Trophoblast cell (in vitro differentiated cells and primary cell): Measurements from ENCODE around the gene CANX.
A peak's percentile ranks its signal among the peaks of the same experiment; 100 is the strongest.
"Not testable (repeated sequence)": the region's sequence is repeated elsewhere in the genome, so short reads cannot be mapped to it uniquely, and the experiment has no call there.

Experiments used
- DNase-seq, 2 donors: peaks; one replicate each; pipeline ENCODE4 v3.0.0-alpha.2; 2016
- H2AFZ ChIP-seq: 2 replicates; pipeline ENCODE4 v1.6.1; 2013; ENCODE audit warnings: low read length, moderate library complexity, mild to moderate bottlenecking; ENCODE audit not compliant: insufficient read depth, poor library complexity
- H2AK5ac ChIP-seq: 2 replicates; pipeline ENCODE4 v1.6.1; 2013; ENCODE audit warnings: mild to moderate bottlenecking, low read length
- H2BK120ac ChIP-seq: 2 replicates; pipeline ENCODE4 v1.6.1; 2013; ENCODE audit warnings: low read length, mild to moderate bottlenecking, moderate library complexity; ENCODE audit not compliant: insufficient read depth, poor library complexity
- H2BK12ac ChIP-seq: 2 replicates; pipeline ENCODE4 v1.6.1; 2013; ENCODE audit warnings: mild to moderate bottlenecking, low read length, moderate library complexity
- H2BK5ac ChIP-seq: 2 replicates; pipeline ENCODE4 v1.6.1; 2013; ENCODE audit warnings: low read length, low read depth, moderate library complexity, mild to moderate bottlenecking; ENCODE audit not compliant: poor library complexity
- H3K14ac ChIP-seq: 2 replicates; pipeline ENCODE4 v1.6.1; 2013; ENCODE audit warnings: mild to moderate bottlenecking, low read length
- H3K18ac ChIP-seq: 2 replicates; pipeline ENCODE4 v1.6.1; 2013; ENCODE audit warnings: mild to moderate bottlenecking, low read length
- H3K23ac ChIP-seq: 2 replicates; pipeline ENCODE4 v1.6.1; 2013; ENCODE audit warnings: low read length
- H3K27ac ChIP-seq: 2 replicates; pipeline ENCODE4 v1.5.1; 2013; ENCODE audit warnings: low read depth, mild to moderate bottlenecking, inconsistent platforms, low read length, moderate library complexity
- H3K27me3 ChIP-seq: 2 replicates; pipeline ENCODE4 v1.6.1; 2013; ENCODE audit warnings: inconsistent platforms, mild to moderate bottlenecking, low read length, moderate library complexity; ENCODE audit not compliant: insufficient read depth
- H3K36me3 ChIP-seq, 2 experiments: 1 replicate in 1 of 2; 2 replicates in 1 of 2; pipeline ENCODE4 v1.6.1; 2013; ENCODE audit warnings: low read length in 2 of 2, mild to moderate bottlenecking in 2 of 2, moderate library complexity in 1 of 2; ENCODE audit not compliant: insufficient read depth in 2 of 2, control insufficient read depth in 1 of 2
- H3K4ac ChIP-seq: 2 replicates; pipeline ENCODE4 v1.6.1; 2013; ENCODE audit warnings: low read depth, mild to moderate bottlenecking, low read length, moderate library complexity
- H3K4me1 ChIP-seq, 2 experiments: 1 replicate in 1 of 2; 2 replicates in 1 of 2; pipeline ENCODE4 v1.6.1; 2013; ENCODE audit warnings: low read length in 2 of 2, mild to moderate bottlenecking in 2 of 2, moderate library complexity in 1 of 2; ENCODE audit not compliant: insufficient read depth in 2 of 2, control insufficient read depth in 1 of 2
- H3K4me2 ChIP-seq: 2 replicates; pipeline ENCODE4 v1.6.1; 2013; ENCODE audit warnings: inconsistent platforms, mild to moderate bottlenecking, low read length, moderate library complexity
- H3K4me3 ChIP-seq: 2 replicates; pipeline ENCODE4 v1.5.1; 2013; ENCODE audit warnings: mild to moderate bottlenecking, low read depth, low read length, inconsistent platforms
- H3K79me1 ChIP-seq: one replicate; pipeline ENCODE4 v1.6.1; 2013; ENCODE audit warnings: low read length
- H3K79me2 ChIP-seq: 2 replicates; pipeline ENCODE4 v1.6.1; 2013; ENCODE audit warnings: low read length, mild to moderate bottlenecking; ENCODE audit not compliant: control insufficient read depth, insufficient read depth, poor library complexity
- H3K9ac ChIP-seq: 2 replicates; pipeline ENCODE4 v1.6.1; 2013; ENCODE audit warnings: mild to moderate bottlenecking, low read length
- H3K9me3 ChIP-seq: 2 replicates; pipeline ENCODE4 v1.6.1; 2013; ENCODE audit warnings: low read depth, mild to moderate bottlenecking, control low read depth, inconsistent platforms, low read length; ENCODE audit not compliant: insufficient read depth
- H4K12ac ChIP-seq: 2 replicates; pipeline ENCODE4 v1.6.1; 2013; ENCODE audit warnings: low read depth, mild to moderate bottlenecking, low read length, moderate library complexity
- H4K8ac ChIP-seq: 2 replicates; pipeline ENCODE4 v1.6.1; 2013; ENCODE audit warnings: low read depth, mild to moderate bottlenecking, low read length, moderate library complexity
- H4K91ac ChIP-seq: one replicate; pipeline ENCODE4 v1.6.1; 2013; ENCODE audit warnings: low read depth, mild to moderate bottlenecking, low read length, moderate library complexity
- WGBS: extraction: QIAGEN DNeasy Blood & Tissue Kit; methylation state at CpG from one replicate; pipeline ENCODE4 v1.1.7; 2013; ENCODE audit warnings: missing lambda C conversion rate; ENCODE audit not compliant: insufficient read length, insufficient coverage; ENCODE audit errors: extremely low coverage; 5-methylcytosine and 5-hydroxymethylcytosine counted together

CANX gene

DNA sequence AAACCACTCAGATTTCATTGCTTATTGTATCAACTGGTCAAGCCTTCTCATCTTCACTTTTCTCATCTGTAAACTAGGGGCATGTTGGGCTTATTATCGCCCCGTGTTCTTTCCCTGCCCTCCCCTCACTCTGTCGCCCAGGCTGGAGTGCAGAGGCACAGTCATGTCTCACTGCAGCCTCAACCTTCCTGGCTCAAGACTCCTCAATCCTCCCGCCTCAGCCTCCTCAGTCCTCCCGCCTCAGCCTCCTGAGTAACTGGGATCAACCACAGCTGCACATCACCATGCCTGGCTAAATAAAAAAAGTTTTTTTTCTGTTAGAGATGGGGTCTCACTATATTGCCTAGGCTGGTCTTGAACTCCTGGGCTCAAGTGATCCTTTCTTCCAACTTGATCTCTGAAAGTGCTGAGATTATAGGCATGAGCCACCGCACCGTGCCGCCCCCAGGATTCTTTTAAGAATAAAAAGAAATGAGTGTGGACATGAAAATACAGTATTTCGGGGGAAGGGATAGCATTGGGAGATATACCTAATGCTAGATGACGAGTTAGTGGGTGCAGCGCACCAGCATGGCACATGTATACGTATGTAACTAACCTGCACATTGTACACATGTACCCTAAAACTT is 35.9 kb downstream of the CANX start:
- no CpG with 5 or more reads among the region's 12 CpGs for WGBS
- Histone ChIP-seq H3K36me3 (peaks cover 3 to 8% of the 10 kb centered on the region in 2 experiments), H3K79me2 (peaks cover 23% of the 10 kb centered on the region), H2AFZ (no peak overlapping the region), H3K18ac (no peak overlapping the region), H2AK5ac (no peak overlapping the region), H3K79me1 (peaks cover 8% of the 10 kb centered on the region), H3K23ac (no peak overlapping the region), H3K4me2 (peak overlapping the region; percentile 61), H4K8ac (no peak overlapping the region), H3K9ac (no peak overlapping the region), H2BK5ac (no peak overlapping the region), H3K27ac (no peak overlapping the region), H2BK12ac (no peak overlapping the region), H3K27me3 (no peaks in the 10 kb centered on the region), H3K9me3 (no peaks in the 10 kb centered on the region), H3K14ac (no peak overlapping the region), H3K4me1 (no peaks in the 10 kb centered on the region), H4K91ac (no peak overlapping the region), H4K12ac (no peak overlapping the region), H2BK120ac (no peak overlapping the region), H3K4me3 (no peak overlapping the region), H3K4ac (peak overlapping the region; percentile 60)
- no peak for DNase-seq

DNA sequence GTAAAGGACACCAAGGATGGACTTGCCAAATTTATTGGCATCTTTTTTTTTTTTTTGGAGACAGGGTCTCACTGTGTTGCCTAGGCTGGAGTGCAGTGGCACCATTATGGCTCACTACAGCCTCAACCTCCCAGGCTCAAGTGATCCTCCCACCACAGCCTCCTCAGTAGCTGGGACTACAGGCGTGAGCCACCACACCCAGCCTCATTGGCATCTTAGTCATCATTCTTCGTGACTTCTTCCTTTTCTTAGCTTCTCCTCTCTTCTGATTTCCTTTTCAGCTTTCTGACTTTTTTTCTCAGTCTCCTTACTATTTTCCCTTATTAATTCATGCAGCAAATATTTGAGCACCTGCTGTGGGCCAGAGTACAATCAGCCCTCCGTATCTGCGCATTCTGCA is 40.0 kb downstream of the CANX start:
- no peak overlapping the region for H3K4me2 ChIP-seq
- H2BK12ac ChIP-seq, result no peak overlapping the region
- no peaks in the 10 kb centered on the region for H3K27me3 ChIP-seq
- no peak overlapping the region for H3K23ac ChIP-seq
- no peaks in the 10 kb centered on the region for H3K9me3 ChIP-seq
- H3K4ac ChIP-seq, result peak overlapping the region; percentile 9
- no peak overlapping the region for H4K12ac ChIP-seq
- no peak overlapping the region for H3K9ac ChIP-seq
- no peak overlapping the region for H2BK5ac ChIP-seq
- no CpG with 5 or more reads among the region's 4 CpGs for WGBS
- no peak overlapping the region for H3K18ac ChIP-seq
- H2AK5ac ChIP-seq, result no peak overlapping the region
- H3K79me2 ChIP-seq, result peaks cover 14% of the 10 kb centered on the region
- no peak overlapping the region for H4K8ac ChIP-seq
- no peak overlapping the region for H3K4me3 ChIP-seq
- H3K4me1 ChIP-seq, result no peaks in the 10 kb centered on the region
- no peak overlapping the region for H4K91ac ChIP-seq
- H3K36me3 ChIP-seq, result peaks cover 2 to 8% of the 10 kb centered on the region in 2 experiments
- no peaks in the 10 kb centered on the region for H3K79me1 ChIP-seq
- no peak overlapping the region for H3K27ac ChIP-seq
- no peak overlapping the region for H3K14ac ChIP-seq
- no peak overlapping the region for H2BK120ac ChIP-seq
- no peak for DNase-seq
- H2AFZ ChIP-seq, result no peak overlapping the region

GRCh38 chr5:179744106-179744505 is 45.3 kb downstream of the CANX start:
- H3K4me3 ChIP-seq, H2AK5ac ChIP-seq: not testable (repeated sequence)

GRCh38 chr5:179746872-179747271 is 48.1 kb downstream of the CANX start:
- DNase-seq, result no peak
- H3K36me3 ChIP-seq, result peaks cover 7% of the 10 kb centered on the region in 2 experiments
- no peak overlapping the region for H2AK5ac ChIP-seq
- no peak overlapping the region for H3K4me3 ChIP-seq
- no peak overlapping the region for H3K23ac ChIP-seq
- WGBS, result no CpG with 5 or more reads among the region's 2 CpGs
- peaks cover 2% of the 10 kb centered on the region for H3K79me2 ChIP-seq
- no peaks in the 10 kb centered on the region for H3K79me1 ChIP-seq
- H3K18ac ChIP-seq, result no peak overlapping the region
- no peak overlapping the region for H3K9ac ChIP-seq
- no peaks in the 10 kb centered on the region for H3K9me3 ChIP-seq
- no peak overlapping the region for H3K14ac ChIP-seq
- H4K12ac ChIP-seq, result no peak overlapping the region
- no peak overlapping the region for H3K27ac ChIP-seq
- H4K91ac ChIP-seq, result no peak overlapping the region
- H3K4ac ChIP-seq, result no peak overlapping the region
- H3K4me2 ChIP-seq, result no peak overlapping the region
- no peak overlapping the region for H4K8ac ChIP-seq
- no peak overlapping the region for H2BK5ac ChIP-seq
- H3K4me1 ChIP-seq, result no peaks in the 10 kb centered on the region
- H2AFZ ChIP-seq, result no peak overlapping the region
- no peak overlapping the region for H2BK12ac ChIP-seq
- no peak overlapping the region for H2BK120ac ChIP-seq
- H3K27me3 ChIP-seq, result no peaks in the 10 kb centered on the region

More at GRCh38 chr5:179744106-179744505, 45.3 kb downstream of the CANX start:
- not testable (repeated sequence) for H3K4me1 ChIP-seq, H3K9ac ChIP-seq, H3K9me3 ChIP-seq, H3K27me3 ChIP-seq, H4K91ac ChIP-seq, H2BK120ac ChIP-seq, DNase-seq, H3K79me1 ChIP-seq, H3K14ac ChIP-seq, H3K36me3 ChIP-seq, H4K12ac ChIP-seq, H3K18ac ChIP-seq, H4K8ac ChIP-seq, H2BK5ac ChIP-seq, H2BK12ac ChIP-seq, H2AFZ ChIP-seq, H3K4me2 ChIP-seq, H3K27ac ChIP-seq, H3K79me2 ChIP-seq, H3K23ac ChIP-seq
- H3K4ac ChIP-seq, result peak overlapping the region; percentile 69
- WGBS, result no CpG with 5 or more reads among the region's 7 CpGs
